GM10266 (cell line): ENCODE results near the gene CD200R1L.

ENCODE experiments used
- DNase-seq: peaks from one replicate; pipeline ENCODE4 v3.0.0; 2012; ENCODE audit errors: extremely low spot score
- TF ChIP-seq, protein P1 (sequence below): IDR thresholded peaks from 2 replicates; pipeline ENCODE4 v1.5.1; 2012; ENCODE audit warnings: mild to moderate bottlenecking, low read depth; ENCODE audit not compliant: control insufficient read depth, insufficient read depth; ENCODE audit errors: missing control alignments

Gene CD200R1L

DNA sequence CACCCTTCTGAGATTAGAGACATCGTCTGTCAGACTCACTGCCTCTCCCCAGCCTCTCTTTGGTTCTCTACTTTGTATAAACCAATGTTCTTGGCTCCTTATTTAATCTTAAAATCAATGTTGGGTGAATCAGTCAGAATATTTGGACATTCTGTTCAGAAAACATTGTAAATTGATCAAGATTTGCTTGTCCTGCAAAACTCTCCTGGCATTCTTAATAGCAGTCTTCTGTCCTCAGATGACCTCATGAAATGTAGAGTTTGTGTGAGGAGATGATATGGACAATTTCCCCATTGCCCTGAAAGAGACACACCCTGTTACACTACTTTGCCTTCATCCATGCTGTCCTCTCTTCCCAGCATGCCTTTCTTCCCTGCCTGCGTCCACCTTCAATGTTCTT, 33.6 kb downstream of the CD200R1L start:
- TF ChIP-seq, protein P1, sequence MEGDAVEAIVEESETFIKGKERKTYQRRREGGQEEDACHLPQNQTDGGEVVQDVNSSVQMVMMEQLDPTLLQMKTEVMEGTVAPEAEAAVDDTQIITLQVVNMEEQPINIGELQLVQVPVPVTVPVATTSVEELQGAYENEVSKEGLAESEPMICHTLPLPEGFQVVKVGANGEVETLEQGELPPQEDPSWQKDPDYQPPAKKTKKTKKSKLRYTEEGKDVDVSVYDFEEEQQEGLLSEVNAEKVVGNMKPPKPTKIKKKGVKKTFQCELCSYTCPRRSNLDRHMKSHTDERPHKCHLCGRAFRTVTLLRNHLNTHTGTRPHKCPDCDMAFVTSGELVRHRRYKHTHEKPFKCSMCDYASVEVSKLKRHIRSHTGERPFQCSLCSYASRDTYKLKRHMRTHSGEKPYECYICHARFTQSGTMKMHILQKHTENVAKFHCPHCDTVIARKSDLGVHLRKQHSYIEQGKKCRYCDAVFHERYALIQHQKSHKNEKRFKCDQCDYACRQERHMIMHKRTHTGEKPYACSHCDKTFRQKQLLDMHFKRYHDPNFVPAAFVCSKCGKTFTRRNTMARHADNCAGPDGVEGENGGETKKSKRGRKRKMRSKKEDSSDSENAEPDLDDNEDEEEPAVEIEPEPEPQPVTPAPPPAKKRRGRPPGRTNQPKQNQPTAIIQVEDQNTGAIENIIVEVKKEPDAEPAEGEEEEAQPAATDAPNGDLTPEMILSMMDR: no peak
- DNase-seq: no peak

DNA sequence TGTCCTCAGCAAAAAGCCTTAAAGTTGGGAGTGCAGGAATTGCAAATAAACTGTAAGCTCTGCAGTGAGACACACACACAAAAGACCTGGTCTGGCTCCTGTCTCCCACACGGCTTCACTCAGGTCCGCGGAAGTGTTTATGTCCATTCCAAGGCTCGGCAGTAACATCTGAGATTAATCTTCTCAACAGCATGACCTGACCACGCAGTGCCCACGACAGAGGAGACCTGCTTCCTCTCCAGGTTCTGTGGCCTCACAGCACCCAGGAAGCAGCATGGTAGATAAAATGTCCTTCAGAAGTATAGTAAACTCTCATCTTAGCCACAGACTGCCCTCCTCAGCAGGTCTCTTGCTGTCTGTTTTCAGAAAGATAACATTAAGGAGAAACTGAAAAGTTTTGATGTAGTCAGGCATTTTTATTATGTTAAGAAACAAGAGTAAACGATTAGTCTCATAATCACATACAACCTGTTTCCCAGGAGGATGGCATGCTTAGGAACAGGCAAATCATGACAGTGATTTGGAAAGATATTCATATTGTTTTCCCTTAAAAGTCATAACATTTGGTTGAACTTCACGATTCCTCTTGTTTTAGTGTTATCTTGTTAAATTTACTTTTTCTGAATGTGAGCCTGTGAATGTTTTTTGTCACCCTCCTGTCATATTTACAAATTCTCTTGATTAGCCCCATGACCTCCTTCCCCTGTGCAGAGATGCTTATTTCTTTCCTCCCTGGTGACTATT, 34.6 kb downstream of the CD200R1L start:
- DNase-seq: no peak
- TF ChIP-seq, protein P1: no peak

DNA sequence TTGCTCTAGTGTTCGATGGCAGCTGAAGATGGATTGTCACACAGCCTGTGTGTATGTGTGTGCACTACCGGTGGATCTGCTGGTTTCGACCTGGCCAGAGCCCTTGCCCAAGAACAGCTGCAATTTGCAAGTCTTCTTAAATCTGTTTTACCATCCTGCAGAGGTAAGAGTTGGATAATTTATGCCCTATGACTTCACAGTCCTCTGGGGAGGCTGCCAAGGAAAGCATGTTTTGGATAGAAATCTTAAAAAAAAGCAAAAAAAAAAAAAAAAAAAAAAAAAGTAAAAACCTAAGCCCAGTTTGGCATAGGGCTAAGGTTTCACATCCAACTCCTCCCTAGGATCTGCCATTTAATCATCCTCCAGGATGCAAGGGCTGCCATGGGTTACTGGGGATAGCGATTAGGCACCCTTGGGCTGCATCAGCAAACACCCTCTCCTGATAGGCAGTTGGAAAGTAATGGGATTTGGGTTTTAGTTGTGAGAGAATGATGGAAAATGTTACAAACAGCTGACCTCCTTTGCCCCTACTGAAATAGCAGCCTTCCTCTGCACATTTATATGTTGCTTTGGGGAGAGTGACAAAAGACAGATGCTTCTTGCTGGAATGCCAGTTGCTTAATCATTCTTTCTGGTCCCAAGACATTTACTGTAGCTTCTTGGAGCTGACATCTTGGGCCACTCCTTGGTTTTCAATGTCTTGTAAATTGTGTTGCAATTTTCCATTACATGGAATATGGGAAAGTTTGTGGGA, 35.4 kb downstream of the CD200R1L start:
- DNase-seq: no peak
- TF ChIP-seq, protein P1: no peak

DNA sequence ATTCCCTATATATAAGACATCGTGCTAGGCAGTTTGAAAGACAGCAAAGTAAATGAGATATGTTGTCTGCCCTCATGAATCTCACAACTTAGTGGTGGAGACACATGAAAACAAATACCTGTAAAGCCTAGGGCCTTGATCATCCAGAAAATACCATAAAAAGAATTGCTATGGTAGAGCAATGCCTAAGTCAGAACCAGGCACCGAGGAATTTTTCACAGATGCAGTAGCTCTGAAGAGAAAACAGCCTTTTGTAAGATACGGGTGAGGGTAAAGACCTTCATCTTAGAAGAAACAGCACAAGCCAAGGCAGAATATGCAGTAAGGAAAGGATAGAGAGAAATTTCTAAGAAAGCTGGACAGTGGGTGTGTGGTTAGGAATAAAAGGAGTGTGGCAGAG, 36.1 kb downstream of the CD200R1L start:
- TF ChIP-seq, protein P1: no peak
- DNase-seq: no peak

DNA sequence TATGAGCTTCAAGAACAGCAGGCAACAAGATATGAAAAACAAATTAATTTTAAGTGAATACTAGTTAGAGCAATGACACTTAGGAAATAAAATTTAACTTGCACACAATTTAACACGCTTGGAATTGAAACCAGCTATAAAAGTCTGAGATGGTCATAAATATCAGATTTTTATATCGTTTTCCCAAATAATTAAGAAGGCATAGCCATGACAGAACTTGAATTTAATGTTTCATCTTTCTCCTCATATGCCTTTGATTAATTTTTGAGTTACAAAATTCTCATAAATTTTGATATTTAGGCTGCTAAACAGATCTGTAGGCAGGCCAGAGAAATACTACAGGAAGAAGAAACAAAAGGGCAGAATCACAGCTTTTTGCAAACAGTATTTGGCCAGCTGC, 38.5 kb downstream of the CD200R1L start:
- DNase-seq: no peak
- TF ChIP-seq, protein P1: no peak

DNA sequence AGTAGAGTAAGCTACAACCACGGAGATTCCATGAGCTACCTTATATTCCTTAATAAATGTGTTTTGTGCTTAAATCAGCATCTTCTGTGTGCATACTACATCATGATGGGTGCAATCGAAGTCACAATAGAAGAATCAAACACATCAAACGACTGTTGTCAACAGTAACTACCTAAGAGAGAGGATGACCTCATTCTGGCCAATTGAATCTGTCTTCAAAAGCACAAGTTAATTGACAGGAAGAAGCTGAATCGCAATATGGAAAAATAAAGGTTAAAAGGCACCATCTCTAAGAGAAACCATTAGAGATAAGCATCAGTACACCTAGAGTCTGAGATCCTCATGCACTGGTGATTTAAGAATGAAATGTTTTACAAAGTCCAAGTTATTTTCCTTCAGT, 39.0 kb downstream of the CD200R1L start:
- DNase-seq: no peak
- TF ChIP-seq, protein P1: no peak

DNA sequence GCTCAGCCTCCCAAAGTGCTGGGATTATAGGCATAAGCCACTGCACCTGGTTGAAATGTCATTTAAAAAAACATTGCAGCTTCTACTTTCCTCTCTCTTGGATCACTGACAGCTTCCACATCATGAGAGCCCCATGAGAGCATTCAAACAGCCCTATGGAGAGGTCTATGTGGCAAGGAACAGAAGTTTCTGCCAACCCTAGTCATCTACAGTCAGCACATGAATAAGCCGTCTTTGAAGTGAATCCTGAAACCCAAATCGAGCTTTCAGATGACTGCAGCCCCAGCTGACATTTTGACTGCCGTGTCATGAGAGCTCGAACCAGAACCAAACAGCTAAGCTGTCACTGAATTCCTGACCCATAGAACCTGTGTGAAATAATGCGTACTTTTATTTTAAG, 39.8 kb downstream of the CD200R1L start:
- DNase-seq: no peak
- TF ChIP-seq, protein P1: no peak
